CD4-positive, alpha-beta T cell treated with Interleukin-17A for 1 hour (primary cell): ENCODE data around the gene MYADM.
"Not testable (repeated sequence)": the region's sequence is repeated elsewhere in the genome, so short reads cannot be mapped to it uniquely, and the experiment has no call there.

ENCODE experiments used
- DNase-seq: peaks from one replicate; pipeline ENCODE4 v3.0.0-alpha.2; 2020

The MYADM gene, protein sequence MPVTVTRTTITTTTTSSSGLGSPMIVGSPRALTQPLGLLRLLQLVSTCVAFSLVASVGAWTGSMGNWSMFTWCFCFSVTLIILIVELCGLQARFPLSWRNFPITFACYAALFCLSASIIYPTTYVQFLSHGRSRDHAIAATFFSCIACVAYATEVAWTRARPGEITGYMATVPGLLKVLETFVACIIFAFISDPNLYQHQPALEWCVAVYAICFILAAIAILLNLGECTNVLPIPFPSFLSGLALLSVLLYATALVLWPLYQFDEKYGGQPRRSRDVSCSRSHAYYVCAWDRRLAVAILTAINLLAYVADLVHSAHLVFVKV

GRCh38 chr19:53867225-53868090 lies at the start of gene MYADM:
MYADM (plus strand) TSS chr19:53867883; CDS start chr19:53873530, 5,647 bp downstream.
- peak; percentile 100 for DNase-seq

GRCh38 chr19:53818756-53819155 lies 48.9 kb upstream of the MYADM start:
- no peak for DNase-seq

GRCh38 chr19:53819861-53820260 lies 47.8 kb upstream of the MYADM start:
- no peak for DNase-seq

- DNase-seq: no peak
Measured at GRCh38 chr19:53823380-53824120, 44.1 kb upstream of the MYADM start.

DNA sequence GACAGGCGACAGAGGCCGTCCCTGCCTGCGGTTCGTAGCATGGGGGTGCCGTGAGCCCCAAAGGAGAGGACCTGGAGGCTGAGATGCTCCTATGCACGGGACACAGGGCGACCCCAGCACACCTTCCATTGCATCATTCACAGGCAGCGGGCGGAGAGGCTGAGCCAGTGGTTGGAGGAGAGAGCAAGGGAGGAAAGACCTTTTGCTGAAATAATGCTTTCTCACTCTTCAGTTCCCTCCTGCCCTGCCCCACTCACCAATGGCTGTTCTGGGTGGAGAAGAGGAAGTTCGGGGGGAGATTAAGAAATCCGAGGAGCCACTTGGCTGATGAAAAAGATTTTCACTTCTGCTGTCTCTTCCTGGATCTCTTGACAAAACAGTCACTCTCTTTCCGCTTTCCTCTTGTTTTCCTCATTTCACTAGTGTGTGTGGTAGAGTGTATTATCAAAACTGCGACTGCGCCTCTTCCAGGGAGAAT lies 43.5 kb upstream of the MYADM start, which contains the start of gene NLRP12:
TSS of gene NLRP12 (minus strand) at position 181 of the 478 bp plus-strand sequence. CDS start at position 41, 140 bp downstream.
- DNase-seq: peak; percentile 29

- no peak for DNase-seq
Measured at GRCh38 chr19:53826876-53827275, 40.8 kb upstream of the MYADM start.

GRCh38 chr19:53828531-53828930 lies 39.2 kb upstream of the MYADM start:
- DNase-seq: no peak

- DNase-seq: not testable (repeated sequence)
Measured at GRCh38 chr19:53832861-53833260, 34.8 kb upstream of the MYADM start.

DNA sequence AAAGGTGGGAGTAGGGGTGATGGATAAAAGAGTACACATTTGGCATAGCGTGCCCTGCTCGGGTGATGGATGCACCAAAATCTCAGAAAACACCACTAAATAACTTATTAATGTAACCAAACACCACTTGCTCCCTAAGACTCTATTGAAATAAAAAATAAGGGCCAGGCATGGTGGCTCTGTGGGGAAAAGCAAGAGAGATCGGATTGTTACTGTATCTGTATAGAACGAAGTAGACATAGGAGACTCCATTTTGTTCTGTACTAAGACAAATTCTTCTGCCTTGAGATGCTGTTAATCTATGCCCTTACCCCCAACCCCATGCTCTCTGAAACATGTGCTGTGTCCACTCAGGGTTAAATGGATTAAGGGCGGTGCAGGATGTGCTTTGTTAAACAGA lies 29.2 kb upstream of the MYADM start:
- DNase-seq: not testable (repeated sequence)

- not testable (repeated sequence) for DNase-seq
Measured at GRCh38 chr19:53840241-53840640, 27.4 kb upstream of the MYADM start.

DNA sequence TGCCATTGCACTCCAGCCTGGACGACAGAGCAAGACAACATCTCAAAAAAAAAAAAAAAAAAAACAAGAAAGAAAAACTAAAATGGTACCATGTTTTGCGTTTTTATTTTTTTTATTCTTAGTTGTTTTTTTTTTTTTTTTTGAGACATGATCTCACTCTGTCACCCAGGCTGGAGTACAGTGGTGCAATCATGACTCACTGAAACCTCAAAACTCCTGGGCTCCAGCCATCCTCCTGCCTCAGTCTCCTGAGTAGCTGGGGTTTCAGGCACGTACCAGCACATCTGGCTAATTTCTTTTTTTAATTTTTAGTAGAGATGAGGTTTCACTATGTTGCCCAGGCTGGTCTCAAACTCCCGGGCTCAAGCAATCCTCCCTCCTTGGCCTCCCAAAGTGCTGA lies 26.8 kb upstream of the MYADM start:
- DNase-seq: not testable (repeated sequence)

DNA sequence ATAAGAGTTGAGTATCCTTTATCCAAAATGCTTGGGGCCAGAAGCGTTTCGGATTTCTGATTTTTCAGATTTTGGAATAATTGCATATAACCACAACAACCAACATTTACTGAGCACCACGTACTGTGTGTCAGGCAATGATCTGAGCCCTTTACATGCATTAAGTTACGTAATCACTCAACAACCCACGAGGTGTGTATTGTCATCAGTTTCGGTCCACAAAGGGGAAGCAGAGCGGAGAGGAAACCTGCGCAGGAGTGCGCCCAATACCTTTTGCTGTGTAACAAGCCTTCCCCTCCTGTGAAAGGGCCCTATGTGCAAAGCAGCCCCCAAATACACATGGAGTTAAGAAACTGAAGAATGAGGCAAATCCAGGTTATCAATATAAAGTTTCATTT lies 22.8 kb upstream of the MYADM start:
- peak; percentile 21 for DNase-seq

DNA sequence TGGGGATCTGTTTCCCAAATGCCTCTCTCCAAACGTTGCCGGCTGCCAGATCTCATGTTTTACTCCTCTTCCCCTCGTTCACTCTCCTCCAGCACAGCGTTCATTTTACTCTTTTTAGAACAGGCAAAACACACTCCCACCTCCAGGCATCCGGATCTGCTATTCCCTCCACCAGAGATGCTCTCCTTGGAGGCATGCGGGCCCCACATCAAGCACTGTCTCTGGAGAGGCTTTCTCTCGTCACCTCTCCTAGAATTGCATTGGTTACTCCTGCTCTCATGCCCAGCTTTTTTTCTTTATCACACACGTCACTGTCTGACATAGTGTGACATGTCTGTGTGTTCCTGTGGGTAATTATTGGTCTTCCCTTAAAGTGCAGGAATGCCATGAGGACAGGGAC lies 20.1 kb upstream of the MYADM start:
- no peak for DNase-seq

GRCh38 chr19:53849237-53849676 lies 18.4 kb upstream of the MYADM start:
- DNase-seq: no peak

- peak; percentile 16 for DNase-seq
Measured at GRCh38 chr19:53853707-53854106, 14.0 kb upstream of the MYADM start.

GRCh38 chr19:53864308-53864836 lies 3.3 kb upstream of the MYADM start:
- no peak for DNase-seq

DNA sequence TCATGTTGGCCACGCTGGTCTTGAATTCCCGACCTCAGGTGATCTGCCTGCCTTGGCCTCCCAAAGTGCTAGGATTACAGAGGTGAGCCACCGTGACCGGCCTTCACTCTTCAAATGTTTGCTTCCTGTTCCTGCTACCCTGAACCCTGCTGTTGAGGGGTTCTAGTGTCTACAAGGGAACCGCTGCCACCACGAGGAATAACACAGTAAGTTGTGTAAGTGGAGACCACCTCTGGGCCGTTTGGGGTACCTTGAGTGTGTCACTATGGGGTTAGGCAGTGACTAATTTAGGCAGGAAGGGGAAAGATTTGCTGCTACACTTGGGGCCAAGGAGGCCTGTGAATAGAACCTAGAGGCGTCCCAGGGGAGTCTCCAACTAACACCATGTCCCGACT lies 2.2 kb upstream of the MYADM start:
- peak; percentile 17 for DNase-seq

- peak; percentile 85 for DNase-seq
Measured at GRCh38 chr19:53865918-53866864, 1.5 kb upstream of the MYADM start.

GRCh38 chr19:53866865-53867224 lies 838 bp upstream of the MYADM start:
- DNase-seq: no peak

DNA sequence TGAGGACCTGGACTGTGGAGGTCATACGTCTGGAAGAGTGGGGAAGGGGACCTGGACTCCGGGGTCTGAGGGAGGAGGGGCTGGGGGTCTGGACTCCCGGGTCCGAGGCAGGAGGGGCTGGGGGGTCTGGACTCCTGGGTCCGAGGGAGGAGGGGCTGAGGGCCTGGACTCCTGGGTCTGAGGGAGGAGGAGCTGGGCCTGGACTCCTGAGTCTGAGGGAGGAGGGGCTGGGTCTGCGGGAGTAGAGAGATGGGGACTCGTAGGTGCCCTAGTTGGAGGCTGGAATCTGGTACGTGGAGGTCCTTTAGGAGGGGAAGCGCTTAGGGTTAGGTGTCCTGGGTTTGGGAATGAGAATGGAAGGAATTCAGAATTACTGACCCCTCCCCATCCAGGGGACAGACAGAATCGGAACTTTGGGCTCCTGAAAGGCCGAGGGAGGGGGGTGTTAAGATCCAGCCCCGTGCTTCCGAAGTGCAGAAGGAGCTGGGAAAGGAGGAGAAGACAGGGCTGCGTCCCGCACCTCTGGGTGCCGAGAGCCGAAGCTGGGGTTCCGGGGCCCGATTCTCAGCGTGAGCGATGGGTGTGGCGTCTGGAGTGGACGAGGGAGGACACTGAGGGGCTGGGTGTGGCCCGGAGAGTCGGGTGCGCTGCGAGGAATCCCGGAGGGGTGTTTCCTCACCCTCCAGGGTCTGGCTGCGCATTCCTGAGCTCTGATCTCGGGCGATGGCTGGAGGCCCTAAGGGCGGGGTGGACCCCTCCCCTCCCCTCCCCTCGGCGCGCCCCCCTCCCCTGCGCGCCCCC lies 608 bp downstream of the MYADM start:
- DNase-seq: peak; percentile 69
